Activated naive CD8-positive, alpha-beta T cell (primary cell): Measurements from ENCODE around the gene NRF1.

Experiments used
- H3K27ac Mint-ChIP-seq: one replicate; pipeline ENCODE4 v1.8.0; 2021; ENCODE audit warnings: mixed read lengths
- H3K27me3 Mint-ChIP-seq: one replicate; pipeline ENCODE4 v1.8.0; 2021; ENCODE audit warnings: mixed read lengths
- H3K36me3 Mint-ChIP-seq: one replicate; pipeline ENCODE4 v1.8.0; 2021; ENCODE audit warnings: mixed read lengths
- H3K4me1 Mint-ChIP-seq: one replicate; pipeline ENCODE4 v1.8.0; 2021; ENCODE audit warnings: low read depth, mixed read lengths
- H3K4me3 Mint-ChIP-seq: one replicate; pipeline ENCODE4 v1.8.0; 2021; ENCODE audit warnings: mild to moderate bottlenecking, mixed read lengths
- H3K9me3 Mint-ChIP-seq: one replicate; pipeline ENCODE4 v1.8.0; 2021; ENCODE audit warnings: low read depth, mixed read lengths

Gene NRF1

DNA sequence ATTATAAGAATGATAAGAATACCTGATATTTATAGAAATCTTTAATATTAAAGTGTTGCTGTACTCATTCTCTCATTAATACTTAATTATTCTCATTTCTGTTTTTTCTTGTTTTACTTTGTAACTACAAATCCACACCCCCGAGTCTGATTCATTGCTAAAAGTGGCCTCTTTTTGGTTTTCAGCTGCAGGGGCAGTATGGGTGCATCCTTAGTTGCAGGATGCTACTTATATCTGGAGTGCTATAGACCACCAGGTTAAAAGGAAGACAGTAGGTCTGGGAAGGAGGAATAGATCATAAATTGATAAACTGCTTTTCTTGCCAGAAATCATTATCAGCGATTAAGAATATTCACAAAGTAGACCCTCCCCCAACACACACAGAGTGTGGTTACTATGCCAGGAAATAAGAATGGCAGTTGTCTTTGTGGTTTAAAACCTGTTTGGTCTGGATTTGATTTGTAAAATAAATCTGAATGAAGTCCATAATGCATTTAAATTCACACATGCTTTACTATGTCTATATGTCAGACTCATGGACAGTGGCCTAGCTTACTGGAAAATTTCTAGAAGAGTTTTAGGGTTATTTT is 96.5 kb downstream of the NRF1 start:
- no peak overlapping the region for H3K27ac Mint-ChIP-seq
- H3K9me3 Mint-ChIP-seq: no peaks in the 10 kb centered on the region
- no peaks in the 10 kb centered on the region for H3K27me3 Mint-ChIP-seq
- H3K4me1 Mint-ChIP-seq: peaks cover 15% of the 10 kb centered on the region
- no peak overlapping the region for H3K4me3 Mint-ChIP-seq
- peaks cover 15% of the 10 kb centered on the region for H3K36me3 Mint-ChIP-seq

DNA sequence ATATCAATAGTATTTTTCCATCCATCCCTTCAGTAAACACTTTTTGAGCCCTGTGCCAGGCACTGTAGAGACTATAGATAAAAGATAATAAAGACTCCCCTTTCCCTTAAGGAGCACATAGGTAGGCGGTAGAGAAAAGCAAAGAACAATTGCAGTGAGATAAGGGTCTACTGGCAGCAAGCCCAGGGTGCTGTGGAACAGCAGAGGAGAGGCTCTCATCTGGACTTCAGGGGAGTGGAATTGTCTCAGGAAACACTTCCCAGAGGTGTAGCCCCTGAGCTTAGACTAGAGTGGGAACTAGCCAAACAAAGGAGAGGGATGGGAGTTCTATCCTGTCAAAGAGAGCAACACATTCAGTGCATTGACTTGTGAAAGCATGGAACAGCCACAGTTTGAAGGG is 102.0 kb downstream of the NRF1 start:
- Mint-ChIP-seq H3K36me3 (peaks cover 15% of the 10 kb centered on the region), H3K27ac (no peak overlapping the region), H3K4me3 (no peak overlapping the region), H3K27me3 (no peaks in the 10 kb centered on the region), H3K4me1 (no peaks in the 10 kb centered on the region), H3K9me3 (no peaks in the 10 kb centered on the region)

DNA sequence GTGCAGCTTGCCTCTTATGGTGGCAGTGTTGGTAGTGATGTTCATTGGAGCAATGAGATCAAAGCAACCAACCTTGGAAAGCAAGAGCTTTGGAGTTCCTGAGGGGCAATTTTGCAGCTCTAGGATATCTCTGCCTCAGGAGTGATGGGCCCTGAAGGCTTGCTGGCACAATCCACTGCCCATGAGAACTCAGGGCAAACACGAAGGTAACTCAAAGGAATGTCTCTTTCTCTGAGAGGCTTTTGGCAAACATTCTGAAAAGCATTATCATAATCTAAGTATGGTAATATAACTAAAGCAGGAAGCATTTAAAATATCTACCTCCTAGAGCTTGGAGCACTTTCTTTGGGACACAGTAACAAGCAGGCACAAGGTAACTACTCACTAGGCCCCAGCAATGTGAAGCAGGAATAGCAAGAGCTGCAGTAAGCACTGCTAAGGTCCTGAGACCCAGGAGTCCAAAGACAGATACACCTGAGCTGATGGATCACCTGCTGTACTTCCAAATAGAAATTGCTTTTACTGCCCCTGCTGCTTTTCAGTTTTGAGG is 103.1 kb downstream of the NRF1 start:
- no peaks in the 10 kb centered on the region for H3K4me1 Mint-ChIP-seq
- no peaks in the 10 kb centered on the region for H3K27me3 Mint-ChIP-seq
- no peak overlapping the region for H3K27ac Mint-ChIP-seq
- H3K9me3 Mint-ChIP-seq: no peaks in the 10 kb centered on the region
- H3K36me3 Mint-ChIP-seq: peaks cover 16% of the 10 kb centered on the region
- no peak overlapping the region for H3K4me3 Mint-ChIP-seq

DNA sequence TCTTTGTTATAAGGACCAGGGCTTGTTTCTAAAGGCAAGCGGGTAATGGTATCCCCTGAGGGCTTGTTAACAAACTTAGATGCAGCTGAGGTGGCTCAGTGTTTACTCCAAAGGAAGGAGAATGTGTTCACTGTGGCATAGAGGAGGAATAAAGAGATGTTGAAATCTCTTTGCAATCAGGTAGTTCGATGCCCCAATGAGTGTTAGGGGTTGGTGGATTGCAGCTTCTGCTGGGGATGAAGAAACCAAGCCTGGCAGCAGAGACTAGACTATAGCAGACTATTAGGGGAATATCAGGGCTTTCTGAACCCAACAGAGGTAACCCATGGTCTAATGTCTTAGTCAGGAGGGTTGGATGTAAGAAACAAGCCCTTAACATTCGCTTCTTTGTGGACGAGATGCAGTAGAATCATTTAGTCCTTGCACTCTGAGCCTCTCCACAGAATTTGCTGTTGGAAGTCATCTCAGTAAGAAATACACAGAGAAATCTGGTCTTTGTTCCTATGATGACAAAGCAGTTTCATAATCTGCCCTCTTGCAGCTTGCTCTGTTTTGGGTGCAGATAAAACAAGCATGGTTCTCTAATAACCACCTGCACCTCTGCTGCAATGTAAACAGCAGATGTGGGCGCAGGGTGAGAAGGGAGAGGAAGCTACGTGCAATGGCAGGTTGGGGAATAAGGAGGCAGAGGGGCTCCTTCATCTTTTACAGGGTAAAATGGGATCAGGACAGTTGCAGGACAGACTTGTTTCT is 108.6 kb downstream of the NRF1 start:
- no peaks in the 10 kb centered on the region for H3K4me1 Mint-ChIP-seq
- H3K9me3 Mint-ChIP-seq: no peaks in the 10 kb centered on the region
- H3K27ac Mint-ChIP-seq: no peak overlapping the region
- no peak overlapping the region for H3K4me3 Mint-ChIP-seq
- no peaks in the 10 kb centered on the region for H3K27me3 Mint-ChIP-seq
- H3K36me3 Mint-ChIP-seq: peaks cover 15% of the 10 kb centered on the region

DNA sequence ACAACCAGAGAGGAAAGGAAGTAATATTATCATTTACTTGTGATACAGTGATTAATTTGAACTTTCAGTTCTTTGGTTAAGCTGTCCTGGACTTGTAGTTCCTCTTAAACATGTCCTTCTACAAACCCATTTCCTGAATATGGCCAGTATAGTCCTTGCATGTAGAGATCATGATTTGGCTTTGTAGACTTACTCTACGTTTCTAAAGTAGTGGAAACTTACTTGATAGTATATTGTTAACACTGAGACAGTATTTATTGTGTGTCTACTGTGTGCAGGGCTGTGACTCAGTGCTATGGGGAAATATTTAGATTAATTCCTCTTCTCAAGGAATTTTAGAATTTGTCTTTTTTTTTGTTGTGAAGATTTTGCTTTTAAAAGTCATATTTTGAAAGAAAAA is 109.5 kb downstream of the NRF1 start:
- no peaks in the 10 kb centered on the region for H3K9me3 Mint-ChIP-seq
- H3K36me3 Mint-ChIP-seq: peaks cover 15% of the 10 kb centered on the region
- H3K4me3 Mint-ChIP-seq: no peak overlapping the region
- H3K27me3 Mint-ChIP-seq: no peaks in the 10 kb centered on the region
- H3K27ac Mint-ChIP-seq: no peak overlapping the region
- no peaks in the 10 kb centered on the region for H3K4me1 Mint-ChIP-seq

DNA sequence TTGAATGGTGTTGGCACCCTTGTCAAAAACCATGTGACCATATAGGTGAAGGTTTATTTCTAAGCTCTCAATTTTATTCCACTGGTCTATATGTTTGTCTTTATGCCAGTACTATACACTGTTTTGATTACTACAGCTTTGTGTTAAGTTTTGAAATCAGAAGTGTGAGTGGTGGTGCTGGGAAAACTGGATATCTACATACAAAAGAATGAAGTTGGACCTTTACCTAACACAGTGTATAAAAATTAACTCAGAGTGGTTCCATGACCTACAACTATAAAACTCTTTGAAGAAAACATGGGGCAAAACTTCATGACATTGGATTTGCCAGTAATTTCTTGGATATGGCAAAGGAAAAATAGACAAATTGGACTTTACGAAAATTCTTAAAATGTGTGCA is 112.2 kb downstream of the NRF1 start:
- Mint-ChIP-seq H3K4me1 (no peaks in the 10 kb centered on the region), H3K9me3 (no peaks in the 10 kb centered on the region), H3K27me3 (no peaks in the 10 kb centered on the region), H3K27ac (no peak overlapping the region), H3K36me3 (peaks cover 18% of the 10 kb centered on the region), H3K4me3 (no peak overlapping the region)

DNA sequence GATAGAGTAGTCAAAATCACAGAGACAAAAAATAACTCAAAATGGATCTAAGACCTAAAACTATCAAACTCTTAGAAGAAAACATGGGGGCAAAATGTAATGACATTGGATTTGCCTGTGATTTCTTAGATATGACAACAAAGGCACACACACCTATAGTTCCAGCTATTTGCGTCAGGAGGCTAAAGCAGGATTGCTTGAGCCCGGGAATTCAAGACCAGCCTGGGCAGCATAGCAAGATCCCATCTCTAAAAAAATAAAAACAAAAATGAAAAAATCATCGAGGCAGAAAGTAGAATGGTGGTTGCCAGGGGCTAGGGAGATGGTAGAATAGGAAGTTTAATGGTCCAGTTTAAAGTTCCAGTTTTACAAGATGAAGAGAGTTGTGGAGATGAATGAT is 113.3 kb downstream of the NRF1 start:
- Mint-ChIP-seq H3K27me3 (no peaks in the 10 kb centered on the region), H3K9me3 (no peaks in the 10 kb centered on the region), H3K4me3 (no peak overlapping the region), H3K4me1 (no peaks in the 10 kb centered on the region), H3K36me3 (peaks cover 12% of the 10 kb centered on the region), H3K27ac (no peak overlapping the region)

DNA sequence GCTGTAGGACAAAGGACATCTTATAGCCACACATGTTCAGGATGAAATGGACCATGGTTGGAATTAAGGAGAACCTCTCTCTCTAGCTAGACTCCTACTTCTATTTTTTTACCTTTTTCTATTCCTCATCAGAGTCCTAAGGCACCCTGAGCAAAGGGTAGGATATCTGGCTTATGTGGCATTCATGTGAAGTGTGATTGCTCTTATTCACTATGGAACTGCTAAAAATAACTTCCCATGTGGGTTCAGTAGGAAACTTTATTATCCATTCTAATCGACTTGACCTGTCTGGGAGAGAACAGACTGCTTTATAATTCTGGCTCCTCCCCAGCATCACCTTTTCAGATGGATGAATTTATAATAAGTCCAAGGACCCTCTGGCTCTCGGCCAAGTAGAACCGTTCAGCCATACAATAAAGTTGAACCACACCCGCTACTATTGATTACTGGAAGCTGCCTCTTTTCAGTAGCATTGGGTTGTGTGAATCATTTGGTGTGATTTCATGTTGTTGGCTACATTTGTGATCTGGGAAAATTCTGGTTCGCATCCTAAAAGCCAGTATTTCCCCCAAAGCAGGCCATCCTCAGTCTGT is 117.5 kb downstream of the NRF1 start:
- Mint-ChIP-seq H3K27ac (no peak overlapping the region), H3K9me3 (no peaks in the 10 kb centered on the region), H3K27me3 (no peaks in the 10 kb centered on the region), H3K36me3 (peaks cover 14% of the 10 kb centered on the region), H3K4me1 (no peaks in the 10 kb centered on the region), H3K4me3 (no peak overlapping the region)

DNA sequence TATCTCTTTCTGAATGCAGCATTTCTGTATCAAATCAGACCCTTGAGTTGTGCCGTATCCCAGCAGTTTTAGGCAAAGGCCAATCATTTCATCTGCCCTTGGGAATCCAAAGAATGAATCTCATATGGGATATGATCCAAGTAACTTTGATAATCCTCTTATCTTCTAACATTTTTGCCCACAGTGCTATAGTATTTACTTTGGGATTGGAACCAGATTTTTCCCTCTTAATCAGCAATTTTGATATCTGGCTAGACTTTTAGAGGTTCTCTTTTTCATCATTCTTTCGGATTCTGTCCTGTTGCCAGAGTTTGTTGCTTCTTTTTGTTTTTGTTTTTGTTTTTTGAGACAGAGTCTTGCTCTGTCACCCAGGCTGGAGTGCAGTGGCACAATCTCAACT is 118.0 kb downstream of the NRF1 start:
- Mint-ChIP-seq H3K27me3 (no peaks in the 10 kb centered on the region), H3K9me3 (no peaks in the 10 kb centered on the region), H3K4me3 (no peak overlapping the region), H3K27ac (no peak overlapping the region), H3K4me1 (no peaks in the 10 kb centered on the region), H3K36me3 (peaks cover 14% of the 10 kb centered on the region)

DNA sequence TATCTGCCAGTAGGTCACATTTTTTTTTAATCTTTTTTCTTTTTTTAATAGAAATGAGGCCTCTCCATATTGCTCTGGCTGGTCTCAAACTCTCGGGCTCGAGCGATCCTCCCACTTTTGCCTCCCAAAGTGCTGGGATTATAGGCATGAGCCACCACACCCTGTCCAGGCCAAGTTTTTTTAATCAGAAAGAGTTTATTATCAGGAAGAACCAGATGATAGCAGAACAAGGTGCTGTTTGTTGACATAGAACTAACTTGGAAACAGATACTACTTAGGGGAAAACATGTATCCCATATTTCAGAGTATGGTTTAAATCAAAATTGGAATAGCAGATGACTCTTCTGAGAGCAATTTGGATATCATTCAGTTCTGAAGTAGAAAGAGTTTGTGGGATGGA is 118.6 kb downstream of the NRF1 start:
- H3K4me1 Mint-ChIP-seq: no peaks in the 10 kb centered on the region

DNA sequence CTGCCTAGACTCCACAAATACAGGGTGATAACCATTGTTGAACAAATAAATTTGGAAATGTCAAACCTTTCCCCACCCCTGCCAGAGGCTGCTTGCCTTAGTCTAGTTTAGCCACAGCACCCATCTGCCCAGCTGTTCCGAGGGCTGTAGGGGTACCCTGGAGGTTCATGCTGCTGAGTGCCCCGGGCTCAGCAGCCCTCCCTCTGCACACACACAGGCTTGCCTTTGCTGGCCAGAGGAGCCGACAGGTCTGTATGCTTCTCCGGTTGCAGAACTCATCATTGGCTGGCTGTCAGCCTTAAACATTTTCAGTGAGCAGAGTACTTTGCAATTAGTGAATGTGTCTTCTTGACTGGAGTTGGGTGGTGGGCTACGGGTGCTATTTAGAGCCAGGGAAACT is 122.9 kb downstream of the NRF1 start:
- no peaks in the 10 kb centered on the region for H3K4me1 Mint-ChIP-seq
- H3K36me3 Mint-ChIP-seq: peaks cover 7% of the 10 kb centered on the region
- no peak overlapping the region for H3K4me3 Mint-ChIP-seq
- no peaks in the 10 kb centered on the region for H3K9me3 Mint-ChIP-seq
- H3K27ac Mint-ChIP-seq: no peak overlapping the region
- H3K27me3 Mint-ChIP-seq: no peaks in the 10 kb centered on the region

More for the DNA sequence above, 118.6 kb downstream of the NRF1 start:
- no peaks in the 10 kb centered on the region for H3K27me3 Mint-ChIP-seq
- H3K4me3 Mint-ChIP-seq: no peak overlapping the region
- H3K9me3 Mint-ChIP-seq: no peaks in the 10 kb centered on the region
- H3K27ac Mint-ChIP-seq: no peak overlapping the region
- peaks cover 9% of the 10 kb centered on the region for H3K36me3 Mint-ChIP-seq

DNA sequence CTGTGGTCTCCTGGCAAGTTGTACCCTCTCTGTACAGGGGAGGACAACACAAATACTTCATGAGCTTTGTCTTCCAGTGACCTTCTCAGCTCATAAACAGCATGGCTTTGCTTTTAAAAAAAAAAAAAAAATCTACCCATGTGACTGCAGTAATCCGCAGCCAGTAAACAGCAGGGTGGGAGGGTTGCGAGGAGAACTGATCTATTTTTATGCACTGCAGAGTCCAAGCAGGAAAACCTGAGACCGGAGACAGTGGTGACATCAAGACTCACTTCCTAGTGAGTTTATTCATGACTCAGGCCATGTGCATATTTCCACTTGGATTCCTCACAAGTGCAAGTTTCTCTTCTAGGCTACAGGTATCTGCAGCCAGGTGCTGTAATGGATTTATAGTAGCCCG is 127.9 kb downstream of the NRF1 start:
- Mint-ChIP-seq H3K27ac (no peak overlapping the region), H3K4me3 (no peak overlapping the region), H3K4me1 (no peaks in the 10 kb centered on the region), H3K9me3 (no peaks in the 10 kb centered on the region), H3K36me3 (no peaks in the 10 kb centered on the region), H3K27me3 (no peaks in the 10 kb centered on the region)

DNA sequence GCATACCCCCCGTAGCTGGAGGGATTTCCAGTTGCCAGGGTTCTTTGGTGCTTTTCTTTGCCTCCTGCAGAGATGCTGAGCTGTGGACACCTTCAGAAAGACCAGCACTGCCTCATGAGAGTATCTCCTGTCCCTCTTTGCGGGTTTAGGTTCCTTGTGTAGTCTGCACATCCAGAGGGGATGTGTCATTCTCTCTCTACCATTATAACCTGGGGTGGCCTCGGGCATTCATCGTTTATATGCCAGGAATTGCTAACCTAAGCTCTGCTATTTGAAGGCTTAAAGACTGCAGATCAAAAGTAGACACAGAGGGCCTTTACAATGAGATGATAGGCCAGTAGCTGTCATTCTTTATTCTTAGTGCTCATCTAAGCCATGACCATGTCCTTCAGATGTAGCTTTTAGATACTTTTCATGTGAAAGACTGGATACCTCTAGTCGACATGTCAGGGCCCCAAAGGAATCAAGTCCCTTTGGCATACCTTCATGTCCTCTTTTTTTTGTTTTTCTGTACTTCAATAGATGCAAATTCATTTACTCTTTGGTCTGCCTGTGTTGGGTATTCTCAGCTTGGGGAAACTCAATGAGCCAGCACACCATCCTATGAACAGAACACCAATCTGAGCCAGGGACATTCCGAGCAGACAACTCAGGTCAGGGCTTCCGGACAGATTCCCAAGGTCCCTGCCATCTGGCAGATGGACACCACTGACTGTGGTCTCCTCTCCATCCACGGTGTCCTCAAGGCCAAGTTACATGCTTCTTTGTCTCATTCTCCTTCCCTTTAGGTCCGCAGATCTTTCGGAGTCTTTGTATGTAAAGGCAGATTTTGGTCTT is 129.3 kb downstream of the NRF1 start:
- Mint-ChIP-seq H3K36me3 (no peaks in the 10 kb centered on the region), H3K9me3 (no peaks in the 10 kb centered on the region), H3K27ac (no peak overlapping the region), H3K4me3 (no peak overlapping the region), H3K4me1 (no peaks in the 10 kb centered on the region), H3K27me3 (no peaks in the 10 kb centered on the region)

DNA sequence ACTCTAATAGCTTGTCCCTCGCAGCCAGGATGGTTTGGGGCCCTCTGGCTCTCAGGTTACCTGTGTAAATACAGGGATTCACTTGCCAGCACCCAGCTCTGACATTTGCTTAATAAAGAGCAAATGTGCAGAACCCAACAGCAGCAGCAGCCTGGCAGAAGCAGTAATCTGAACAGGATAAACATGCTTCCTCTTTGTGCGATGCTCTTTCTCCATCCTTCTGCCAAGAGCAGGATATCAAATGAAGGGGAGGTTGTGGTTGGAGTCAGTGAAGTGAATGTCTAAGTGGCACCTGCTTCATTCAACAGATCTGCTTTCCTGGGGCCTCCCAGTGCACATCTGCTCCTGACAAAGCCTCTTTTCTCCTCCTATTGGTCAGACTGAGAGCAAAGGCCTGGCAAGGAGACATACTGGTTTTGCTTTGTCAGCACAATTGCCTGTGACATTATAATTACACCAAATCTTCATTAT is 130.3 kb downstream of the NRF1 start:
- Mint-ChIP-seq H3K27ac (no peak overlapping the region), H3K4me3 (no peak overlapping the region), H3K4me1 (no peaks in the 10 kb centered on the region), H3K27me3 (no peaks in the 10 kb centered on the region), H3K36me3 (no peaks in the 10 kb centered on the region), H3K9me3 (no peaks in the 10 kb centered on the region)

DNA sequence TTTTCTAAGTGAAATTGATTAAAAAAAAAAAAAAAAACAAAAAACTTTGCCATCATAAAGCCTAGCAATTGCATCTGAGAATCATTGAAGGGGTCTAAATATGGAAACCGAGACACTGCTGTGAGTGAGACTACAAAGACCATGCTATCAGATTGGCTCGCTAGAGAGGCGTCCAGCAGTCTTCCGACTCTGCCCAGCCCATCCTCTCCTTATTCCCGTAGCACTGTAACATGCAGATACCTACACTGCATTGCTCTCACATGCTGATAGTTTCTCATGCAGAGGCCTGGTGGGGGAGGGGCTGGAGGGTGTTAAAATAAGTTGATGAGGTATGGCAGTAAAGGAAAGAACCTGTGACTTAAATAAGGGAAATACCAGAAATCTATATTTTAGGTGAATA is 130.7 kb downstream of the NRF1 start:
- Mint-ChIP-seq H3K27me3 (no peaks in the 10 kb centered on the region), H3K9me3 (no peaks in the 10 kb centered on the region), H3K27ac (no peak overlapping the region)

More for the DNA sequence above, 130.7 kb downstream of the NRF1 start:
- peaks cover 2% of the 10 kb centered on the region for H3K36me3 Mint-ChIP-seq
- H3K4me1 Mint-ChIP-seq: no peaks in the 10 kb centered on the region
- H3K4me3 Mint-ChIP-seq: no peak overlapping the region
